Left cardiac atrium (tissue), 4 donors: Measurements from ENCODE around the gene ADAM23. TPM values are rescaled to one million over a fixed set of nuclear protein-coding genes. Genes with fewer than 3 reads are reported as not detected.

ENCODE experiments used
- ATAC-seq, 2 donors: fragments of 200-7000 bp; cut with Tn5 transposase; one replicate each; pipeline ENCODE4 v1.9.1; 2020; ENCODE audit warnings: mild to moderate bottlenecking in 2 of 2, moderate library complexity in 2 of 2
- DNase-seq: peaks from one replicate; pipeline ENCODE4 v3.0.0-alpha.2; 2020
- intact Hi-C, 2 donors: fragments of 100-400 bp; cut with DNase I; formaldehyde crosslinking; loops; one replicate each; pipeline versions ENCODE4 v1.14.1 to v1.15.1; 2022 to 2023
- total RNA-seq, 2 donors: library from RNA; stranded (reverse); fragmentation: NEBNext Ultra II Directional; extraction: Animal tissue kit (Norgen Biotek cat#: 25700); gene quantifications; one replicate each; pipeline ENCODE4 v1.2.1, GENCODE V29; 2021
- donor health status: DM: no; HTN: yes; CAD: no.
- donor health status: DM: no; HTN: yes; CAD: no; lungs with severe emphysema.
- donor health status: DM: yes; HTN: yes; CAD: no.
- donor health status: Dilated cardiomyopathy.

ADAM23 gene
- total RNA-seq, 2 donors from 2014 or later = 30.2 to 31.1 TPM

DNA sequence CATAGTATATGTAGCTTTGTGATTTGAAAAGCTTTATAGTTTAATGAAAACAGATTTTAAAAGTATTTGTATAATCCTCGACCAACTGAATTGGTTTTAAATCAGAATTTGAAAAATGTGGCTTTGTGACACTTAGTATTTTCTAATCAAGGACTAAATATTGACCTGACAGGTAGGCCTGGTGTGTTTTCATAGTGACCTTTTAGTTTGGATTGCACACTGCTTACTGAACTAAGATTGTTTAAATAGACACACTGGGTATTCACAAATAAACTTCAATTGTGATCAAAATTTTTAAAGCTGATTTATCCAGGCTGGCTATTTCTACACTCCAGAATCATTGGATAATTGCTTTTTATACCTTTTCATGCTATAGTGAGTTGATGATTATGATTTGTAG is 167.1 kb downstream of the ADAM23 start:
- intact Hi-C loops = no loop called here
- DNase-seq (no peak), ATAC-seq (no peak)

DNA sequence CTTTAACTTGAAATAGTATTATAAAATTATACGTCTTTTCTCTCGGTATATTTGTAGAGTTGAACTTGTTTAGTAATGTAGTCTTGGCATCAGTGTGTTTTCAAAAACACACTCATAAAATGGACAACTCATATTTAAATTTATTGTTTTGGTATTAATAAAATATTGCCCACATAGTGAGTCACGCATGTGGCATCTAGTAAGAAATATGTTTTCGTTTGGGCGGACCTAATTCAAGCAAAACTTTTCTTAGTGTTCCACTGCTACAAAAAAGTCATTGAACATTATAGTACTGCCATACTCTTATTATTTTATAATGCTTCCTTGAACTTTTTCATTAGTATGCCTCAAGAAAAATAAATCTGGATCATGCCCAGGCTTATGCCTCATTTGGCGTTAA is 167.9 kb downstream of the ADAM23 start:
- ATAC-seq (no peak), DNase-seq (no peak)
- intact Hi-C loops = no loop called here

DNA sequence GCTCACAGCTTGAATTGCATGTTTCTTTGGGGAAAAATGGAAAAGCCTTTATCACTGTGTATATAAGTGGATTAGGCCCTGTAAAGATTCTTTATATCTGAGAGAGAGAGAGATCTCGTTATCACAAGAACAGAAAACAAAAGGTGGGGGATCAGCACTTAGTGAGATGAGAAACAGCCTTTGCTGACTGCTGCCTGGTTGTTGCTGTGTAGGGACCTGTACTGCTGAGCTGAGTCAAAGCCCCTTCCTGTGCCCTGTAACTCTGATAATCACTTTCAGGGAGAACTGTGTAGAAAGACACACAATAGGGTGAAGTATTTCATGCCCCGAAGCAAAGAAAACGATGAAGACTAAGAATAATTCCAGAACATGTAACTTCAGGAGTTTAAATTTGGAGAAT is 168.4 kb downstream of the ADAM23 start:
- DNase-seq (no peak), ATAC-seq (no peak)
- intact Hi-C loops = no loop called here

DNA sequence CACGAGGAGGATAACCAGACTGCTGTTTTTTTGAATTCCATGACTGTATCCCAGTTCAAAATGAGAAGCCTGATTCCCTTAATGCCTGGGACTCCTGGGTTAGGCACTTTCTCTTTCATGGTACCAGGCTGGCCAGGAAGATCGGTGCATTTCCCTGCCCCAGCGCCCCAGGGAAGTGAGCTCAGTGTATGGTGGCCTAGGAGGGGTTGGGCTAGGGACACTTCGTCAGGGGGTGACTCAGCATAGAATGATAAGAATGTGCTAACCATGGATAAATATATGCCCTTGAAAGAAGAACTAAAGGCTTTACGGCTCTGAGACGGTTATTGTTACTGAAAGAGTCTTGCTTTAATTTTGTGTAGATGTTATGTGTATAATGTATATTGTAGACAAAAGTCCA is 171.5 kb downstream of the ADAM23 start:
- intact Hi-C loops = no loop called here
- ATAC-seq = peak; percentile 34 to 61
- DNase-seq = no peak

DNA sequence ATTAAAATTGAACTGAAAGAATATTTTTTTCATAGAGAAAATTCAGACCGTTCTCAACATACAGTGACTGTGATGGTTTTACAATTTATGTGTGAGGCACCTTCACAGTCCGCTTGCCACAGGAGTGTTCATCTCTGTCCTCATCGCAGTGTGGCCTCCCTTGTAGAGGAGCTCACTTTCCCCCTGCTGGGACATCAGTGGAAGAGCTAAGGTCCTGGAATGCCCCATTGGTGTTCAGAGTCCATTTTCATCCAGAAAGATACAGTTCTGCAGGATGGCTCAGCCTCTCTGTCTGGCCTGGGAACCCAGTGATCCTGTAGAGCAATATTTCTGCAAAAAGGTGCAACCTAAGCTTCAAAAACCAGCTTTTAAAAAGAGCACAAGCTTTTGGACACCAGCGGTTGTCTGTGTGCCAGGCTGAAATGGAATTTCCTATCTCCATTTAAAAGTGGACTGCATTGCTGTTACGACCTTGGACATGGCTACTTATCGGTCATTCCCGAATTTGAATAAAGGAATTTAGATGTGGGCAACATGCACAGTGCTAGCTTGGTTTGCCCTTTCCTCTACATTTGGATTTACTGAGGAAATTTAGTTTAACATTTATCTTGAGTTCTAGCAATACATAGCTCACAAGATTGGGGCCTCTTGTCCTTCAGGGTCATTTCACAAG is 172.2 kb downstream of the ADAM23 start:
- DNase-seq = no peak
- intact Hi-C loops = no loop called here
- ATAC-seq = peak; percentile 38 to 53

DNA sequence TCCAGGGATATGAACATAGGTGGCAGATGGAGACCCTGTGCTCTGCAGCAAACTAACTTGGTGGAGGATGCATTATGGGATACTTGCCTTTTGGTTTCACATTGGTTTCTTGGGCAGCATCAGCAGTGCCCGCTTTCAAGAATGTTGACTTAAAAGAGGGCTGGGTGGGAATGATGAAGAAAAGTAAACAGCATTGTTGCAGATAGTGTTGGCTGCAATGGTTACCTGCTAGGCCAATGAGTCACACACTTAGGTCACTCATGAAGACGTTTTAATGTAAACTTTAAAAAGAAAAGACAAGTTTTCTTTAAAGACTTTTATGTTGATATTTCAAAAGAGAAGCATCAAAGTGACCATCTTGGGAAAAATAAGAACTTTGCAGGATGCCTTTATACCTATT is 172.8 kb downstream of the ADAM23 start:
- no peak for ATAC-seq
- intact Hi-C loops = no loop called here
- no peak for DNase-seq

DNA sequence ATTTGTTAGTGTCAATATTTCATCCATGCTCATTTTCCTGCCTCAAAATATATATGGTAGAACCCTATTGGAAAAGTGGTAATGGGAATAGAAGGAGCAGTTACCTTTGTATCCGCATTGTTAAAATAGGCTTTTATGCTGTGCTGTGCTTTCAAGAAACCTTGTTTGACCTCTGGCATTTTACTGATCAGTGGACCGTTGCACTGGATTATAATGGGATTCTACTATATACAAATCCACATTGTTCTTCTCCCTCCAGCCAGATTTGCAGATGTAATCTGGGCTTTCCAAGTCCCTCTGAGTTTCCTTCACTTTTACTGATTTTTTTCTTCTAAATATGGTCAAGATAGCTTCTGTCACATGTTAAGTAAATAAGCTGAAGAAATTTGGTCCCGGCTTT is 175.7 kb downstream of the ADAM23 start:
- DNase-seq (no peak), ATAC-seq (no peak)
- intact Hi-C loops = no loop called here

DNA sequence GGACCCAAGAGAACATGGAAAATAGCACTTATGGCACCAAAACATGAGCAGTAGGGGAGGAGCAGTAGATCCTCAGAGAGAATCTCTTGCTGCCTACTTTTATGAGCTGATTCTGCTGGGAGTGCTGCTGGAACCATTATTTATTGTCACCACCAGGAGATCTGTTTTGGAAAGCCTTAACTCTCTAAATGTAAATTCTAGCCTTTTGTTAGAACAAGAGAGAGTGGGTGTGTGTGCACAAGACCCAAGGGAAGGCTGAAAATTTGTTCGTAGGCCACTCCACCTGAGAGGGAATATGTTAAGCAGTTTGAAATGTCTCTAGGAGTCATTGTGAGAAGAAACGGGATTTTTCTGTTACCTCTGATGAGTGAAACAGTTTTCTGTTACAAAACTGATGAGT is 182.8 kb downstream of the ADAM23 start:
- intact Hi-C loops = no loop called here
- ATAC-seq = no peak
- no peak for DNase-seq

DNA sequence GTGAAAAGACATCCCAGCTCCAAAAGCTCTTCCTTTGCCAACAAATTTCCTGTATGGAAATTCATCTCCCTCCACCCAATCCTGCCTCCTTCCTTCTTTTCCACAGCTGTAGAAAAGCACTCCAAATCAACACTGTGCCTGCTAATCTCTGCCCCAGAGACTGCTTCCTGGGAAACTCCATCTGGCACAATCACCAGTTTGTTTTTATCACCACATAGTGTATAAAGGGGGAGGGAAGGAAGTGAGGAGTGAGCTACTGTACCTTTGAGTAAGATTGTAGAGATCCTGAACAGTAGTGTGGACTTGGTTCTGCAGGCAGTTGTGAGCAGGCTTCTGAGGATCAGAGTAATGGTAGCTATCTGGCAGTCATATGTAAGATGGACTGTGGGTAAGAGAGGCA is 184.3 kb downstream of the ADAM23 start:
- ATAC-seq = no peak
- intact Hi-C loops = no loop called here
- no peak for DNase-seq

DNA sequence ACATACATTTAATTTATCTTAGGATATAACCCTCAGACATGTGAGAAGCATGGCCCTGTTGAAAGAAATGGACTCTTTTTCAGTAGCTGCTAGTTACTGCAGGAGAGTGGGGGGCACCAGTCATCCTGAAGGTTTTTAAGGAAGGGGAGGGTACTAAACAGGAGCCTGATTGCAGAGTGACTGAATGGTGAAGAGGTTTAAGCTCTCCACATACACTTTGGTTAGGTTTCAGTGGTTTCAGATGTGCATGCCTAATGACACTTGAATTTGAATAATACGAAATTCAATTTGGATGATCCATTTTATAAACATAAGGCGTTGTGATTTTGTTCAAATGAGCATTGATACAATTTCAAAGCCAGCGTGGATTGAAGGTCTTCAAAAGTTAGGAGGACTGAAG is 188.0 kb downstream of the ADAM23 start:
- intact Hi-C loops = no loop called here
- no peak for ATAC-seq
- DNase-seq = no peak

DNA sequence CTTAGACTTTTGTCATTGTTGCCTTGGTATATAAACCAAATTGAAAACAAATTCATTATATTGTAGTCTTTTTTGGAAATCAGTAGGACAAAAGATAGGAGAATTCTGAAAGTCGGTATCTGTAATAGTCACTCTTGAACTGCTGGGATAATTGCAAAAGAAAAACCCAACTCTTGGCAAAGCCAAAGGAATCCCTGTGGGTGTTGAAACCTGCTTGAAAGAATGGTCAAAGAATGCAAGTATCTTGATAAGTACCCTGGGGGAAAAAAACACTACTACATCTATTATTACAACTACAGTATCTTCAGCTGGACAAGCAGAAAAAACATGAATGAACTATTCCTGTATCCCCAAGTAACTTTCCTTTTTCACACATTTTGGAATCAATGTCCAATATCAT is 191.7 kb downstream of the ADAM23 start:
- ATAC-seq (no peak), DNase-seq (no peak)
- intact Hi-C loops = no loop called here

DNA sequence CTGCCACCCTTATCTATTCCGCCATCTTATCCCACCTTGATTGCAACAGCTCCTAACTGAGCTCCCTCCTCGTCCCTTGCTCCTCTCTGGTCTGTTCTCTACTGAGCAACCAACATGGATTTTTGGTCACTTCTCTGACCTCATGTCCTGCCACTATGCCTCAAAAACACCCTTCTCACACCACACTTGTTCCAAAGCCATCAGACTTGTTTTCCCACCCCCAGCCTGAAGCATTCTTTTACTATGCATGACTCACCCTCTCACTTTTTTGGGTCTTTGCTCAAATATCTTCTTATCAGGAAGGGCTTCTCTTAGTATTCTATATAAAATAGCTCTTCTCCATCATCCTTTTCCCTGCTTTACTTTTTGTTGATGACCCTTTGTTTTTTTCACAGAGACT is 196.3 kb downstream of the ADAM23 start:
- ATAC-seq = no peak
- intact Hi-C loops = no loop called here
- DNase-seq = no peak

DNA sequence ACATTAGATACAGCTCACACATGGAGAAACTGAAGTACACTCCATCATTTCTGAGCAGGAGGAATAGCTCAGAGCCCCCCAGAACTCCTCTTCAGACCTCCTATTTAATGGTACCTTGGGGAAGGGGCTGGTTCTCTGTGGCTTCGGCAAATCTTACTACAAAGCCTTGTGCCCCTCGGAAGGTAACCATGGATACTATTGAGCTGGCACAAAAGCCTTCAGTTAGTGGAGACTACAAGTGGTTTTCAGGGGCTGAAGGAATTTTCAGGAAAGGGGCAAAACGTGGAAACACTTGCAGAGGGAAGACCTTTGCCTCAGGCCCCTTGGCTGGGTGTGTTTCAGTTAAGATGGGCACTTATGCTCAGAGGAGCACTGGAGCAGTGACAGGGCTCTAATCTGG is 197.9 kb downstream of the ADAM23 start:
- DNase-seq (no peak), ATAC-seq (no peak)
- intact Hi-C loops = no loop called here

DNA sequence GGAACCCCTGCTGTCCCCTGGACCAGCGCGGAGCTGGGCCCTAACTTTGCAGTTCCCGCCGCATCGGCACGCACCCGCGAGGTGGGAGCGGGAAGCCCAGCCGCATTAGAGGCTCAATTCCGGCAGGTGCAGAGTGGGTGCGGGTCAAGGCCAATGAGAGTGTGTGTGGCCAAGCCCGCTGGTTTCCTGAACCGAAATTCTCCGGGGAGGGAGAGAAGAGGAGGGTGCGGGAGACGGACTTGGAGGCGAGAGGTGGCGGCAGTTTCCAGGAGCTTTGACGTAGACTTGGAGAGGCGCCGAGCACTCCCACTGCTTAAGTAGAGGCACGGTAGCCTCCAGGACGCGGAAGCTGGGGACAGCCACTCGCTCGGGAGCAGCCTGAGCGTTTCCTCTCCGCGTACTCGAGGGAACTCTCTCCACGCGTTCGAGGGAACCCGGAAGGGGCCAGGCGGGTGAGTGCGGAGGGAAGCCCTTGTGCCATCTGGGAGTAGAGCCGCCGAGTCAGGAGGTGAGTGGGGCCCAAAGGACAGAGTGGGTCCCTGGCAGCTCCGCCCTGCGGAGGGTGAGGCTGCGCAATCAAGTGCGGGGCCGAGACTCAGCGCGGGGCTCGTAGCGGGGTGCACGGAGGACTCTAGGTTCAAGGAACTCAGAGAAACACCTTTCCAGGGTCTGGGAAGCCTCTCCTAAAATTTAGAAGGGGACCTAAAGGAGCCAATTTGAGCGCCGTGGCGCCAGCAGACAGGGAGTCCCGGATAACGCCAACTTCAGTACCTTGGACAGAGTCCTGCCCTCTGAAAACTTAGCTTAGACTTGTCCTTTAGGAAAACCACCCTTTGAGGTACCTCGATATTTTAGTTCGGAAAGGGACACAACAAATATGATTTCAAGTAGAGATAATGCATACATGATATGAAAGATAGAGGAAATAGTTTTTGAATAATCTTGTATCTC is 199.0 kb downstream of the ADAM23 start, which contains the start of gene FAM237A:
FAM237A (plus strand) TSS at position 413 of the 951 bp plus-strand sequence. CDS start 1,750 bp downstream, outside the sequence.
- ATAC-seq = peak; percentile 41 to 49
- DNase-seq = peak; percentile 49
- intact Hi-C loops = no loop called here

DNA sequence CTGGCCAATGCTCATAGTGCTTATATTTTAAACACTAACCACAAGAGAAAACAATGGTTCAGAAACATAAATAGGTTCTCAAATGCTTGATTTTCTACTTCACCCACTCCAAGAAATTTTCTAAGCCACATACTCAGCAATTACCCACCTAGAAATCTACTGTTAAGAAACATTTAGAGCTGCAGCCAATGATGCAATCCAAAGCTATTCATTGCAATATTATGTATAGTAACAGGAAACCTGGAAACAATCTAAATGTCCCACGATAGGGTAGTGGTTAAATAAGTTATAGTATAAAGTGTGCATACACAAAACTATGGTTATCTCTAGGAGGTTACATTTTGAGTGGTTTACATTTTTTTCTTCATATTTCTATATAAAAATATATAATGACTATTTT is 204.7 kb downstream of the ADAM23 start:
- ATAC-seq (no peak), DNase-seq (no peak)
- intact Hi-C loops = no loop called here

DNA sequence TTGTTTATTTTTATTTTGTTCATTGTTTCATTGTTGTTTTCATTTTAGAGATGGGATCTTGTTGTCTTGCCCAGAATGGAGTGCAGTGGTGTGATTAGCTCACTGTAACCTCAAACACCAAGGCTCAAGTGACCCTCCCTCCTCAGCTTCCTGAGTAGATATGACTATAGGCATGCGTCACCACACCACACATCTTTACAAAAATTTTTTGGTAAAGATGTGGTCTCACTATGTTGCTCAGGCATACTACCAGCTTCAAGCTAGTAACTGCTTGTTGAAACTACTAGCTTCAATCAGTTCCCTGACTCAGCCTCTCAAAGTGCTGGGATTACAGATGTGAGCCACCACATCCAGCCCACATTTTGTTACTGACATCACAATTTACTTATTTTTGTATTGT is 213.8 kb downstream of the ADAM23 start:
- ATAC-seq = no peak
- intact Hi-C loops = no loop called here
- no peak for DNase-seq

DNA sequence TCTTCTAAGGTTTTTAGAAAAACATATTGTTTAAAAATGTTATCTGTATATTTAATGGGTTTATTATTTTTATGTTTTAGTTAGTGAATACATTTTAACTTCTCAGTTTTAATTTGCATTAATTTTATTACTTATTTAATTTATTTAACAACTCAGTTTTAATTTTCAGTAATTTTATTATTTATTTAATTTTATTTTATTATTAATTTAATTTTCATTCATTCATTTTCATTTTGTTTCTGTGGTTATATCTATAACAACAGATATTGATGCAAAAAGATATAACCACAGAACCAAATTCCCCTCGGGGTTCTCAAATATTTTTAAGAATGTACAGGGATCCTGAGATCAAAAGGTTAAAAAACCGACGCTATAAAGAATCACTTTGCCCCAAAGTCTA is 221.9 kb downstream of the ADAM23 start:
- DNase-seq = no peak
- no peak for ATAC-seq
- intact Hi-C loops = no loop called here
